ENCODE data around the gene NDUFB10.
"Not testable (repeated sequence)": the region's sequence is repeated elsewhere in the genome, so short reads cannot be mapped to it uniquely, and the experiment has no call there.

The NDUFB10 gene

GRCh38 chr16:1959269-1960039 lies at the start of gene NDUFB10:
TSS of gene NDUFB10 (plus strand) at chr16:1959538. CDS start at chr16:1959625, 87 bp downstream.
- DNase-seq, result peak; percentile 42 to 90

GRCh38 chr16:1909561-1910231 lies 49.6 kb upstream of the NDUFB10 start:
- DNase-seq, result no peak

DNA sequence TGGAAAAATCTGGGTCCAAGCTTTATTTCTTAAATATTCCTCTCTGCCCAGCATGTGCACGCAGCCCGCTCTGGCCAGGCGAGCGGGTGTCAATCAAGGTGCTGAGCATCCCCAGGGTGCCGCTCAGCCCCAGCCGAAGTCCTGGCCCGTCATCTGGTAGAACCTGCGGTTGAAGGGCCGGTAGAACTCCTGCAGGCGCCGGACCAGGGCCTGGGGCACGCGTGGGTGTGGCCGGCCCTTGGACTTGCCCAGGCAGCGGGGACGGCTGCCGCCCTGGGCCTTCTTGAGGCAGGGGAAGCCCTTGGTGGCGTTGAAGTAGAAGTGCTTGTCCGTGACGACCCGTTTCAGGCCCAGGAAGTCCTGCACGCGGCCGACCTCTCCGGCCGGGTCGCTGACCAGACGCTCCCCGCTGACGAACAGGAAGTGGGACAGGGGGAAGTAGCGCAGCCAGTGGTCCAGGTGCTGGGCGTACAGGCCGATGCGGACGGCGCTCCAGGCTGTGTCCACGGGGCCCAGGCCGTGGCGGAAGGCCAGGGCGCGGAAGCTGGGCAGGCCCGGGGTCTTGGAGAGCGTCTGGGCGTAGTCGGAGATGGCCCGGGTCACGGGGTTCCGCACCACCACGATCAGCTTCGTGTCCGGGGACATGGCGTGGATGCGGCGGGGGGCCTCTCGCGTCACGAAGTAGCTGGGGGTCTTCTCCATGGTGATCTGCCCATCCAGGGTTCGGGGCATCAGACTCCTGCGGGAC lies 47.7 kb upstream of the NDUFB10 start:
- no peak for DNase-seq

DNA sequence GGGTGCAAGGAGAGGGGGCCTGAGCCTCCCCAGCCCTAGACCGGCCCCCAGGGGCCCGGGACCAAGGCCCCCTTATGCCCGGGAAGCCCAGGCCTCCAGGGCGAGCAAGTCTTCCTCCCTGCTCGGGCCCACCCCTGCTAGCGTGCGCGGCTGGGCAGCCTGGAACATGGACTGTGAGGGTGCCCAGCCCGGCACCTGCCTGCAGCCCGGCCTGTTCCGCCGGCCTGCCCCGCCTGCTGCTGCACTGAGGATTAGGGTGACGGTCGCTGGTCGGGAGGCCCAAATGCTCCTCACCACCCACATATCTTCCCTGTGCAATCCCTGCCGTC lies 47.2 kb upstream of the NDUFB10 start:
- DNase-seq, result no peak

- peak in 1 of 2 experiments; percentile 63 for DNase-seq
These were observed 45.8 kb upstream of the NDUFB10 start for GRCh38 chr16:1913327-1914083.

DNA sequence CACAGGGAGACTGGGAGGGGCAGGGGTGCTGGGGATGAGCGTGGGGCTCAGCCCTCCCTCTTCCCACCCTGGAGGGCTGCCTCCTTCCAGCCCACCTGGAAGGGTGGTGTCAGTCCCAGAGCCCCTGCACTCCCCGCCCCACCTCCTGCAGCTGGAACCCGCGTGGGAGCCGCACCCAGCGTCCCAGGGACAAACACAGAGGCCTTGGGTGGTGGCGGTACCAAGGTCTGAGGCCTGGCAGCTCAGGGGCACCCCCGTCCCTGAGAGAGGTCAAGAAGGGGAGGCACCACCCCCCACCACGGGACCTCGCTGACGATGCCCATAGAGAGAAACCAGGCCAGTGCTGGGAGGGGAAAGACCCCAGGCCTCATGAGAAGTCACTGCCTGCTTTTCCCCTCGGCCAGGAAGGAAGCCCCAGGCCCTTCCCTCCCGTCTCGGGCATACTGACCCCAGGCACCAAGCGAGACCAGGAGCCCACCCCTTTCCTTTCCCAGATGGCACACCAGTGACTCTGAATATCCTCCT lies 45.2 kb upstream of the NDUFB10 start:
- no peak for DNase-seq

- DNase-seq, result no peak
These were observed 44.4 kb upstream of the NDUFB10 start for GRCh38 chr16:1914988-1915387.

GRCh38 chr16:1915732-1916639 lies 43.4 kb upstream of the NDUFB10 start:
- DNase-seq, result no peak

DNA sequence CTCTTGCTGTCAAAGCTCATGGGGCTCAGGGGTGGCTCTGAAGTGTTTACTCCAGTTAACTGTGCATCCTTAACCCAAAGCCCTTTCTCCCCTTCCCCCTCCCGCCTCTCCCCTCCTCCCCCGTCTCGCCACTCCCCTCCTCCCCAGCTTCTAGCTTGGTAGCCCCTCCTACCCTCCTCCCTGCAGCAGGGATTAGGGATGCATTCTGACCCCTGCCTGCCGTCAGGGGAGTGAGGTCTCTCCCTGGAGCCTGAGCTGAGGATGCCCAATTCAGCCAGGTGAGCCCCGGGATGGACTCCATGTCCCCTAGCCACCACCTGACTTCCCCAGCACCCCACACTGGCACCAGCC lies 42.7 kb upstream of the NDUFB10 start:
- DNase-seq, result no peak

DNA sequence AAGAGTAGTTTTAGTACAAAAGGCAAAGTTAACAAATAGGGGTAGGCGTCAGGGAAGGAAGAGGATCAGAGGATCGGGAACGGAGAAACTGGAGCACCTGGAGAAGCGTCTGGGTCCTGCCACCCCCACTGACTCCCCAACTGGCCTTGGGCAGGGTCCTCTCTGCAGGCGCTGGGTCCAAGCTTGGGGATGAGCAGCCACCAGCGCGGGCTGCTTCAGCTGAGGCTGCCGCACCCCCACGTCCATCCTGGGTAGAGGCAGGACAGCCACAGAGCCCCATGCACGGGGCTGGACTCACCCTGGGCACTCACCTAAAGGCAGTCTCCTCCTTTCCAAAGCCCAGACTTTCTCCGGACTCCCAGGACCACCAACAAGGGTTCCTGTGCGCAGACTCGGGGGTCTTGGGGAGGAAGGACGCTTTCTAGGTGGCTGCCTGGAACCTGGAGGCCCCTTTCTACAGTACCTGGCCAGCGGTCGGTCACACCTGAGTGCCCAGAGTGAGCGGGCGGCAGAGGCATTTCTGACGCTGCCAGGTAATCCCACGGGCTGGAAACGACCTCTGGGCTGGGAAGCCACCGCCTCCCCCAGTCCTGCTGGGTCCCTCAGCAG lies 42.2 kb upstream of the NDUFB10 start:
- no peak for DNase-seq

DNA sequence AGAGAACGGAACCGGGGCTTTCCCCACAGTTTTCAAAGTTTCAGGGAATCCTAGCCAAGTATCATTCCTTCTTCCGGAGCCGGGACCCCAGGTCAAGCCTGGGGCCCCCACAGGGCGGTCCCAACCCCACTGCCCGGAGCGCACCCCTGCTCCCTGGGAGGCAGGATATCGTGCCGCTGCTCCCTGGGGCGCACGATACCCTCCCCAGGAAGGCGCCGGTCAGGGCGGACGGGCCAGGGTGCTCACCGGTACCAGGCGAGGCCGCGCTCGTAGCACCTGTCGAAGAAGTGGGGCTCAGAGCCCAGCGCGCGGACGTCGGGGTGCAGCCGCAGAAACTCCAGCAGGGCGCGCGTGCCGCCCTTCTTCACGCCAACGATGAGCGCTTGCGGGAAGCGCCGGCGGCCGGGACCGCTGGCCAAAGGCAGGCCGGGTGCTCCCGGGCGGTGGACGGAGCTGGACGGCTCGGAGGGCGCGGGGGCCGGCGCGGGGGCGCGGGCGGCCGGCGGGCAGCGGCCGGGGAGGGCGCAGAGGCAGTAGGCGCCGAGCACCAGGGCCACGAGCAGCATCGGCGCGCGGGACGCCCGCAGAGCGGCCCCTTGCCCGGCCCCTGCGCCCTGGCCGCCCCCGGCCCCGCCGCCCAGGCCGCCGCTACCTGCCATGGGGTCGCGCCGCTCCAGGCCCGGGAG lies 41.5 kb upstream of the NDUFB10 start:
- DNase-seq, result no peak

- DNase-seq, result no peak
These were observed 40.7 kb upstream of the NDUFB10 start, which contains the start of gene HS3ST6 for GRCh38 chr16:1918351-1919326. TSS of gene HS3ST6 (minus strand) at chr16:1918415. CDS start at chr16:1918323, 92 bp downstream.

- peak in 1 of 2 experiments; percentile 49 for DNase-seq
These were observed 39.9 kb upstream of the NDUFB10 start for GRCh38 chr16:1919327-1919998.

GRCh38 chr16:1920122-1920521 lies 39.2 kb upstream of the NDUFB10 start:
- not testable (repeated sequence) for DNase-seq

DNA sequence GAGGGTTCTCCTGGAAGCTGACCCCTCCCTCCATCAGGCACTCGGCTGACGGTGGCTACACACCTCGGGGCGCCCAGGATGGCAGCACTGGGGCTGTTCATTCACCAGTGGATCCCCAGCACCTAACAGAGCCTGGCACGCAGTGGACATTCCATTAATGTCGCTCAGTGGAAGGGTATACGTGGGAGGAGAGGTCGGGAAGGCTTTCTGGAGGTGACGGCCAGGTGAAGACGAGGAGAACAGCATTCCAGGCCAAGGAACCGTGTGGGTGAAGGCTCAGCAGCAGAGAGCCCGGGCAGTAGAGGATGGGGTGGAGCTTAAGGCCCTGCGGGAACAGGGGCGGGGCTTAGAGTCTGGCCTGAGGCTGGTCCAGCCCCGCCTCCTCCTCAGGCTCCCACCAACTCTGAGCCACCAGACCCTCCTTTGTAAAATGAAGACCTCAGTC lies 38.6 kb upstream of the NDUFB10 start:
- DNase-seq, result peak in 1 of 2 experiments; percentile 52

DNA sequence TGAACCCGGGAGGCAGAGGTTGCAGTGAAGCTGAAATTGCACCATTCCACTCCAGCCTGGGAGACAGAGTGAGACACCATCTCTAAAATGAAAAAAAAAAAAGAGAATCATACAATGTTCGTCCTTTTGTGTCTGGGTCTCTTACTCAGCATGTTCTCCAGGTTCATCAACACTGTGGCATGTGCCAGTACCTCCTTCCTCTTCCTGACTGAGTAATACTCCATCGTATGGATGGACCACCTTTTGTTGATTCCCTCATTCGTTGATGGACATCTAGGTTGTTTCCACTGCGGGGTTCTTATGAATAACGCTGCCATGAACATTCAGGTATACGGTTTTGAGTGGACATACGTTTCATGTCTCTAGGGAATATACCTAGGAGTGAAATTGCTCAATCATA lies 37.0 kb upstream of the NDUFB10 start:
- no peak for DNase-seq

- DNase-seq, result peak in 1 of 2 experiments; percentile 69
These were observed 35.9 kb upstream of the NDUFB10 start for GRCh38 chr16:1923299-1924034.

- DNase-seq, result no peak
These were observed 35.2 kb upstream of the NDUFB10 start for GRCh38 chr16:1924095-1924494.

Data from NCI-H526 (cell line).